ENCODE results near the gene NECTIN3. TPM values are rescaled to one million over a fixed set of nuclear protein-coding genes. Genes with fewer than 3 reads are reported as not detected.

Gene NECTIN3
- total and polyA plus RNA-seq, 4 donors = 9.0 to 31.8 (median 15.3) TPM

DNA sequence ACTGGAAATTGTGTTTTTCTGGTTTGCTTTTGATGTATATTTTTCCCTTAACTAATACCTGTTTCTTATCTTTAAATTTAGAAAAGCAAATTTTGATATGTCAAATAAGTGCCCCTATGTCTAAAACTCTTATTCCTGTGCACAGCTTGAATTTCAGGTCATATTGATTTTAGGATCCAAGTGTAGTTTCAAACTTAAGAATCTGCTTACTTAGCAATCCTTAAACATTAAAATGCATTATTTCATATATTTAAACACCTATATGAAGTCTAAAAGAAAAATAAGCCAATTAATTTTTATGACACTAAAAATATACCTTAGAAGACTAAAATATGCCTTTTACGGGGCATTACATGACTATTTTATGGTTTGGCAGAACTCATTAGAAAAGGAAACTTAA, 59.2 kb downstream of the NECTIN3 start:
- TF ChIP-seq GABPA (IDR thresholded peaks at IDR 0.05 in 1 of 2, conservative IDR thresholded peaks at IDR 0.05 in 1 of 2) (no peak), SP1 (IDR thresholded peaks at IDR 0.05) (no peak), REST (IDR thresholded peaks at IDR 0.05) (no peak), RAD21 (IDR thresholded peaks at IDR 0.05) (no peak), FOXA2 (IDR thresholded peaks at IDR 0.05) (no peak)
- TF ChIP-seq, protein P1, sequence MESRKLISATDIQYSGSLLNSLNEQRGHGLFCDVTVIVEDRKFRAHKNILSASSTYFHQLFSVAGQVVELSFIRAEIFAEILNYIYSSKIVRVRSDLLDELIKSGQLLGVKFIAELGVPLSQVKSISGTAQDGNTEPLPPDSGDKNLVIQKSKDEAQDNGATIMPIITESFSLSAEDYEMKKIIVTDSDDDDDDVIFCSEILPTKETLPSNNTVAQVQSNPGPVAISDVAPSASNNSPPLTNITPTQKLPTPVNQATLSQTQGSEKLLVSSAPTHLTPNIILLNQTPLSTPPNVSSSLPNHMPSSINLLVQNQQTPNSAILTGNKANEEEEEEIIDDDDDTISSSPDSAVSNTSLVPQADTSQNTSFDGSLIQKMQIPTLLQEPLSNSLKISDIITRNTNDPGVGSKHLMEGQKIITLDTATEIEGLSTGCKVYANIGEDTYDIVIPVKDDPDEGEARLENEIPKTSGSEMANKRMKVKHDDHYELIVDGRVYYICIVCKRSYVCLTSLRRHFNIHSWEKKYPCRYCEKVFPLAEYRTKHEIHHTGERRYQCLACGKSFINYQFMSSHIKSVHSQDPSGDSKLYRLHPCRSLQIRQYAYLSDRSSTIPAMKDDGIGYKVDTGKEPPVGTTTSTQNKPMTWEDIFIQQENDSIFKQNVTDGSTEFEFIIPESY (IDR thresholded peaks at IDR 0.05) = no peak
- H3K4me3 ChIP-seq (ENCODE audit: low read depth in 1 of 3, low read length in 3 of 3) = no peak overlapping the region
- no peak overlapping the region for H3K9ac ChIP-seq (ENCODE audit: low read depth in 1 of 2, low read length in 2 of 2)
- H3K4me1 ChIP-seq (ENCODE audit: control insufficient read depth in 4 of 4, insufficient read depth in 4 of 4, low read length in 3 of 4) = no peaks in the 10 kb centered on the region
- H3K36me3 ChIP-seq (ENCODE audit: control insufficient read depth in 4 of 4, insufficient read depth in 3 of 4, low read depth in 1 of 4, low read length in 3 of 4) = peaks cover 0 to 5% (median 1%) of the 10 kb centered on the region in 4 donors
- no peaks in the 10 kb centered on the region for H3K27me3 ChIP-seq (ENCODE audit: control insufficient read depth in 4 of 4, insufficient read depth in 4 of 4, low read length in 3 of 4)
- DNase-seq (ENCODE audit: low spot score) = no peak
- H3K27ac ChIP-seq (ENCODE audit: low read depth in 1 of 2, low read length in 2 of 2) = no peak overlapping the region
- 95% methylated on average over 1 of the region's 1 CpG for WGBS
- no peaks in the 10 kb centered on the region for H3K9me3 ChIP-seq (ENCODE audit: control insufficient read depth in 4 of 4, low read length in 3 of 4)

GRCh38 chr3:111134302-111134701, 62.7 kb downstream of the NECTIN3 start:
- no peak for TF ChIP-seq GABPA (IDR thresholded peaks at IDR 0.05 in 1 of 2, conservative IDR thresholded peaks at IDR 0.05 in 1 of 2)
- no peak for TF ChIP-seq EGR1 (IDR thresholded peaks at IDR 0.05; ENCODE audit: low read depth in 2 of 2)
- no peak for TF ChIP-seq REST (IDR thresholded peaks at IDR 0.05)
- TF ChIP-seq NR2F2 (IDR thresholded peaks at IDR 0.05) = no peak
- TF ChIP-seq, protein P1 (IDR thresholded peaks at IDR 0.05) = no peak
- no peak for TF ChIP-seq RXRA (IDR thresholded peaks at IDR 0.05)
- TF ChIP-seq, protein P2, sequence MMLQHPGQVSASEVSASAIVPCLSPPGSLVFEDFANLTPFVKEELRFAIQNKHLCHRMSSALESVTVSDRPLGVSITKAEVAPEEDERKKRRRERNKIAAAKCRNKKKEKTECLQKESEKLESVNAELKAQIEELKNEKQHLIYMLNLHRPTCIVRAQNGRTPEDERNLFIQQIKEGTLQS (IDR thresholded peaks at IDR 0.05) = no peak
- TF ChIP-seq HNF4G (IDR thresholded peaks at IDR 0.05) = no peak
- no peak for TF ChIP-seq SP1 (IDR thresholded peaks at IDR 0.05)
- TF ChIP-seq MAX (IDR thresholded peaks at IDR 0.05) = no peak
- TF ChIP-seq CTCF (IDR thresholded peaks at IDR 0.05; ENCODE audit: low read depth, low read length, missing input control) = no peak
- no peak for TF ChIP-seq FOXA2 (IDR thresholded peaks at IDR 0.05)
- no peak for TF ChIP-seq JUND (IDR thresholded peaks at IDR 0.05)
- no peak for TF ChIP-seq RAD21 (IDR thresholded peaks at IDR 0.05)
- no peak for TF ChIP-seq FOXA1 (IDR thresholded peaks at IDR 0.05)
- no peak for TF ChIP-seq YY1 (IDR thresholded peaks at IDR 0.05)
- TF ChIP-seq HNF4A (conservative IDR thresholded peaks at IDR 0.05) = no peak
- no peak for TF ChIP-seq TAF1 (conservative IDR thresholded peaks at IDR 0.05)
- DNase-seq (ENCODE audit: low spot score) = no peak
- no peak overlapping the region for H3K27ac ChIP-seq (ENCODE audit: low read depth in 1 of 2, low read length in 2 of 2)

More at GRCh38 chr3:111134302-111134701, 62.7 kb downstream of the NECTIN3 start:
- H3K9ac ChIP-seq (ENCODE audit: low read depth in 1 of 2, low read length in 2 of 2) = no peak overlapping the region
- no peaks in the 10 kb centered on the region for H3K4me1 ChIP-seq (ENCODE audit: control insufficient read depth in 4 of 4, insufficient read depth in 4 of 4, low read length in 3 of 4)
- no peak overlapping the region for H3K4me3 ChIP-seq (ENCODE audit: low read depth in 1 of 3, low read length in 3 of 3)
- H3K36me3 ChIP-seq (ENCODE audit: control insufficient read depth in 4 of 4, insufficient read depth in 3 of 4, low read depth in 1 of 4, low read length in 3 of 4) = peaks cover 0 to 5% (median 0%) of the 10 kb centered on the region in 4 donors
- no peaks in the 10 kb centered on the region for H3K27me3 ChIP-seq (ENCODE audit: control insufficient read depth in 4 of 4, insufficient read depth in 4 of 4, low read length in 3 of 4)
- no peaks in the 10 kb centered on the region for H3K9me3 ChIP-seq (ENCODE audit: control insufficient read depth in 4 of 4, low read length in 3 of 4)

All from liver (tissue), 9 donors.